Ovary (tissue), 3 donors: ENCODE measurements around the gene SDK1.

ENCODE experiments used
- CTCF ChIP-seq, 3 donors: fragments of 450-650 bp in 2 of 3; fragments of 200-600 bp in 1 of 3; IDR thresholded peaks; one replicate each; pipeline versions ENCODE4 v1.5.1 to v1.8.0; 2016 to 2022; ENCODE audit warnings: antibody characterized with exemption in 3 of 3, mild to moderate bottlenecking in 1 of 3
- POLR2A ChIP-seq: fragments of 450-650 bp; IDR thresholded peaks from one replicate; pipeline ENCODE4 v1.6.1; 2017; ENCODE audit warnings: antibody characterized with exemption, mild to moderate bottlenecking, moderate library complexity
- donor health status: DM: no; HTN: no; CAD: no.

DNA sequence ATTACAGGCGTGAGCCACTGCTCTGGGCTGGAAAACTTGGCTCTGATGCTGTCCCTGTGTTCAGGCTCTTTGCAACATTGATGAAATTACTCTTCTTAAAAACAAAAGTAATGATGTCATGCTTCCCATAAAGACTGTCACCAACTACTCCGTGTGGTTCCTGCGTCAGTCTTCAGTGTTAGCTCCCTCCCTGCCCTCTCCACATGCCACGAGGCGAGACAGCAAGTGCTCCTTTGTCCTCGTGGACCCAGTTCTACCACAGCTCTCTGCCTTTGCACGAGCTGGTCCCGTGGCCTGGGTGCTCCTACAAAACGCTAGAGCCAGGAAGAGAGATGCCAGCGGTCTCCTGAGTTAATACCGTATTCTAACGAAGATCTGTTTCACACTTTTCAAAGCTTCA lies 194.5 kb downstream of the SDK1 start:
- no peak for TF ChIP-seq CTCF (IDR thresholded peaks at IDR 0.05)
- TF ChIP-seq POLR2A = no peak
